Gastrocnemius medialis (tissue), 4 donors: ENCODE data around the gene CAVIN1.

Experiments used
- POLR2A ChIP-seq, 2 donors: fragments of 450-650 bp; IDR thresholded peaks; one replicate each; pipeline ENCODE4 v1.6.1; 2017; ENCODE audit warnings: antibody characterized with exemption in 2 of 2, mild to moderate bottlenecking in 2 of 2, moderate library complexity in 2 of 2
- TF ChIP-seq, protein P1 (sequence below), 5 experiments: fragments of 450-650 bp in 3 of 5; fragments of 200-600 bp in 2 of 5; sonication (generic) in 2 of 5; IDR thresholded peaks in 4 of 5; conservative IDR thresholded peaks in 1 of 5; 1 replicate in 4 of 5; 2 replicates in 1 of 5; pipeline ENCODE4 v1.5.1; 2016 to 2019; ENCODE audit warnings: antibody characterized with exemption in 5 of 5, mild to moderate bottlenecking in 3 of 5, moderate library complexity in 3 of 5

DNA sequence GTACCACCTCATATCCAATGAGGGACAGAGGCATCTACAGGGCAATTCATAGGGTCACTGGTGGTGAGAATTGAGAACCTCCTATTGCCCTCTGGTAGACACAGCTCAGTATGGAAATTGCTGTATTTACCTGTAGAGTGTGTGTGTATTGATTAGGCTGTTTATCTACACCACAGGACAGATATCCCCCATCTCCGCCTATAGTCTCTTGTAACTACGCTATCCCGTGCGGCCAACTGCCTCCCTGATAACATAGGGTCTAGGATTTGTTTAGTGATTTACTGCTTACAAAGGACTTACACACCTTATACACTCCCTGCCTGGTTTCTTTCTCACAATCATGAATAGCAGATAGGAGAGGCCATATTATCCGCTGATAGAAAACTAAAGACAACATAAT is 33.2 kb downstream of the CAVIN1 start:
- TF ChIP-seq POLR2A (IDR thresholded peaks at IDR 0.05): no peak
- TF ChIP-seq, protein P1, sequence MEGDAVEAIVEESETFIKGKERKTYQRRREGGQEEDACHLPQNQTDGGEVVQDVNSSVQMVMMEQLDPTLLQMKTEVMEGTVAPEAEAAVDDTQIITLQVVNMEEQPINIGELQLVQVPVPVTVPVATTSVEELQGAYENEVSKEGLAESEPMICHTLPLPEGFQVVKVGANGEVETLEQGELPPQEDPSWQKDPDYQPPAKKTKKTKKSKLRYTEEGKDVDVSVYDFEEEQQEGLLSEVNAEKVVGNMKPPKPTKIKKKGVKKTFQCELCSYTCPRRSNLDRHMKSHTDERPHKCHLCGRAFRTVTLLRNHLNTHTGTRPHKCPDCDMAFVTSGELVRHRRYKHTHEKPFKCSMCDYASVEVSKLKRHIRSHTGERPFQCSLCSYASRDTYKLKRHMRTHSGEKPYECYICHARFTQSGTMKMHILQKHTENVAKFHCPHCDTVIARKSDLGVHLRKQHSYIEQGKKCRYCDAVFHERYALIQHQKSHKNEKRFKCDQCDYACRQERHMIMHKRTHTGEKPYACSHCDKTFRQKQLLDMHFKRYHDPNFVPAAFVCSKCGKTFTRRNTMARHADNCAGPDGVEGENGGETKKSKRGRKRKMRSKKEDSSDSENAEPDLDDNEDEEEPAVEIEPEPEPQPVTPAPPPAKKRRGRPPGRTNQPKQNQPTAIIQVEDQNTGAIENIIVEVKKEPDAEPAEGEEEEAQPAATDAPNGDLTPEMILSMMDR (IDR thresholded peaks at IDR 0.05 in 4 of 5, conservative IDR thresholded peaks at IDR 0.05 in 1 of 5): no peak
